Hepatocyte (in vitro differentiated cells): ENCODE data around the gene ZNF76. TPM values are rescaled to one million over a fixed set of nuclear protein-coding genes. Genes with fewer than 3 reads are reported as not detected.

Experiments used
- DNase-seq: peaks from one replicate; pipeline ENCODE4 v3.0.0-alpha.2; 2016; ENCODE audit warnings: low spot score
- H2AFZ ChIP-seq: fragments of 200-600 bp; sonication (generic); 2 replicates; pipeline ENCODE4 v1.6.0; 2016; ENCODE audit warnings: antibody characterized with exemption, mild to moderate bottlenecking
- H3K27ac ChIP-seq: fragments of 200-600 bp; sonication (generic); 2 replicates; pipeline ENCODE4 v1.5.1; 2016; ENCODE audit warnings: mild to moderate bottlenecking
- H3K27me3 ChIP-seq: fragments of 200-600 bp; sonication (generic); 2 replicates; pipeline ENCODE4 v1.6.1; 2016
- H3K36me3 ChIP-seq: fragments of 200-600 bp; sonication (generic); replicated peaks from 2 replicates; pipeline ENCODE4 v1.5.1; 2016; ENCODE audit warnings: low read depth; ENCODE audit not compliant: insufficient read depth
- H3K4me1 ChIP-seq: fragments of 200-600 bp; sonication (generic); 2 replicates; pipeline ENCODE4 v1.5.1; 2016; ENCODE audit warnings: mild to moderate bottlenecking, moderate library complexity; ENCODE audit not compliant: insufficient read depth
- H3K4me2 ChIP-seq: fragments of 200-600 bp; sonication (generic); 2 replicates; pipeline ENCODE4 v1.6.0; 2016
- H3K4me3 ChIP-seq: fragments of 200-600 bp; sonication (generic); 2 replicates; pipeline ENCODE4 v1.5.1; 2016; ENCODE audit warnings: mild to moderate bottlenecking
- H3K79me2 ChIP-seq: fragments of 200-600 bp; sonication (generic); 2 replicates; pipeline ENCODE4 v1.6.0; 2017; ENCODE audit warnings: mild to moderate bottlenecking
- H3K9me2 ChIP-seq: fragments of 200-600 bp; sonication (generic); replicated peaks from 2 replicates; pipeline ENCODE4 v1.6.0; 2017; ENCODE audit warnings: mild to moderate bottlenecking; ENCODE audit not compliant: insufficient read depth
- H3K9me3 ChIP-seq: fragments of 200-600 bp; sonication (generic); 2 replicates; pipeline ENCODE4 v1.5.1; 2016; ENCODE audit warnings: low read depth, mild to moderate bottlenecking
- H4K20me1 ChIP-seq: fragments of 200-600 bp; sonication (generic); 2 replicates; pipeline ENCODE4 v1.6.0; 2016; ENCODE audit warnings: mild to moderate bottlenecking; ENCODE audit not compliant: insufficient read depth, poor library complexity, severe bottlenecking
- EZH2 ChIP-seq: fragments of 200-600 bp; sonication (generic); IDR thresholded peaks from 2 replicates; pipeline ENCODE4 v1.6.1; 2016; ENCODE audit warnings: antibody characterized with exemption, mild to moderate bottlenecking, borderline replicate concordance
- EZH2phosphoT487 ChIP-seq: fragments of 200-600 bp; sonication (generic); IDR thresholded peaks from one replicate; pipeline ENCODE4 v1.6.1; 2018; ENCODE audit warnings: antibody characterized with exemption, mild to moderate bottlenecking, low read depth, moderate library complexity; ENCODE audit not compliant: unreplicated experiment, severe bottlenecking
- WGBS: methylation state at CpG from one replicate; pipeline ENCODE4 v1.1.6; 2016; ENCODE audit warnings: low lambda C conversion rate; ENCODE audit errors: missing lambda C conversion rate; 5-methylcytosine and 5-hydroxymethylcytosine counted together
- polyA plus RNA-seq: library from polyadenylated mRNA; unstranded; fragments of >200 nt; fragmentation: Nextera tagmentation; extraction: Ambion mirVana; gene quantifications from 2 replicates; pipeline ENCODE4 v1.2.1, GENCODE V29; 2016
- total RNA-seq: library from RNA; depleted of rRNA; stranded (reverse); fragments of >200 nt; gene quantifications from 2 replicates; pipeline ENCODE4 v1.2.3, GENCODE V29; 2014
- TF ChIP-seq, protein P1 (sequence below): fragments of 200-600 bp; sonication (generic); IDR thresholded peaks from 2 replicates; pipeline ENCODE4 v1.5.1; 2016; ENCODE audit warnings: antibody characterized with exemption, mild to moderate bottlenecking; ENCODE audit not compliant: poor library complexity

ZNF76 gene
- total and polyA plus RNA-seq, 2 experiments from 2014 or later = 17.0 to 28.0 TPM

DNA sequence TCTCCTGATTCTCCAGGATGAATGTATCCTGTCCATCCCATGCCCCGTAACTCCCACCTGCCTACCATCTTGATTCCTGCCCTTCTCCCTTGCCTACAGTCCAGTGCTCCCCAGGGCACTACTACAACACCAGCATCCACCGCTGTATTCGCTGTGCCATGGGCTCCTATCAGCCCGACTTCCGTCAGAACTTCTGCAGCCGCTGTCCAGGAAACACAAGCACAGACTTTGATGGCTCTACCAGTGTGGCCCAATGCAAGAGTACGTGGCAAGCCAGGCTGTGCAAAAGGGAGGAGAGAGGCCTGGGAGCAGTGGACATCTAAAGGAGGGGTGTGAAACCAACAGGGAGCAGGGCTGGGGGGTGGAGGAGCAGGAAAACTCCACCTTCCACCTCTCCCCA lies 15.0 kb upstream of the ZNF76 start:
- Histone ChIP-seq H3K4me1 (peaks cover under 1% of the 10 kb centered on the region), H3K9me3 (no peaks in the 10 kb centered on the region), H3K36me3 (no peaks in the 10 kb centered on the region), H3K27ac (no peak overlapping the region), H2AFZ (no peak overlapping the region), H3K4me3 (no peak overlapping the region), H3K79me2 (no peaks in the 10 kb centered on the region), H3K27me3 (no peaks in the 10 kb centered on the region), H4K20me1 (no peaks in the 10 kb centered on the region), H3K4me2 (no peak overlapping the region), H3K9me2 (no peaks in the 10 kb centered on the region)
- no peak for TF ChIP-seq EZH2
- TF ChIP-seq EZH2phosphoT487 = no peak
- TF ChIP-seq, protein P1, sequence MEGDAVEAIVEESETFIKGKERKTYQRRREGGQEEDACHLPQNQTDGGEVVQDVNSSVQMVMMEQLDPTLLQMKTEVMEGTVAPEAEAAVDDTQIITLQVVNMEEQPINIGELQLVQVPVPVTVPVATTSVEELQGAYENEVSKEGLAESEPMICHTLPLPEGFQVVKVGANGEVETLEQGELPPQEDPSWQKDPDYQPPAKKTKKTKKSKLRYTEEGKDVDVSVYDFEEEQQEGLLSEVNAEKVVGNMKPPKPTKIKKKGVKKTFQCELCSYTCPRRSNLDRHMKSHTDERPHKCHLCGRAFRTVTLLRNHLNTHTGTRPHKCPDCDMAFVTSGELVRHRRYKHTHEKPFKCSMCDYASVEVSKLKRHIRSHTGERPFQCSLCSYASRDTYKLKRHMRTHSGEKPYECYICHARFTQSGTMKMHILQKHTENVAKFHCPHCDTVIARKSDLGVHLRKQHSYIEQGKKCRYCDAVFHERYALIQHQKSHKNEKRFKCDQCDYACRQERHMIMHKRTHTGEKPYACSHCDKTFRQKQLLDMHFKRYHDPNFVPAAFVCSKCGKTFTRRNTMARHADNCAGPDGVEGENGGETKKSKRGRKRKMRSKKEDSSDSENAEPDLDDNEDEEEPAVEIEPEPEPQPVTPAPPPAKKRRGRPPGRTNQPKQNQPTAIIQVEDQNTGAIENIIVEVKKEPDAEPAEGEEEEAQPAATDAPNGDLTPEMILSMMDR = no peak
- 93% methylated on average over 7 of the region's 7 CpGs for WGBS
- DNase-seq = no peak

DNA sequence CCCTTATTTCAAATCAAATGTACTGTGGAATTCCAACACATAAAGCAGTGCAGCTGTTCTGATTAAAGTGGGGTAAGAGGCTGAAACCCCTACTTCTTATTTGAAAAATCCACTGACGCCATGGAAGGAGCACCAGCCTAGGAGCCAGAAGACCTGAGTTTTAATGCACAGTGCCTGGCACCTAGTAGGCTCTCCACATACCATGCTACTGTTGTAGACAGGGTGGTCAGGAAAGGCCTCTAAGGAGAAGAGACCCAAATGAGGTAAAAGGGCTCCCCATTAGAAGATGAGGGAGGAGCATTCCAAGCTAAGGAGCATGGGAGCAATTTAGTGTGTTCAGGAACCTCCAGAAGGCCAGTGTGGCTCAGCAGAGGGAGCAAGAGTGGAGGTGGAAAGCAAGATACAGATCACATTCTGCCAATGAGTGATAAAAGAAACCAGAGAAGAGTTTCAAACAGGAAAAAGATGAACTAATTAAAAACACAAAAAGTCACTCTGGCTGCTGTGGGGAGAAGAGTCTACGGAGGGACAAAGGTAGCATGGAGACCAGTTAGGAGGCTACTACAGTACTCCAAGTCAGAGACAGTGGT lies 11.8 kb upstream of the ZNF76 start:
- DNase-seq = no peak
- no peak overlapping the region for H2AFZ ChIP-seq
- H3K4me2 ChIP-seq = no peak overlapping the region
- no peak overlapping the region for H3K27ac ChIP-seq
- no peak overlapping the region for H3K4me3 ChIP-seq
- 86% methylated on average over 2 of the region's 2 CpGs for WGBS
- H3K9me3 ChIP-seq = no peaks in the 10 kb centered on the region
- peaks cover 6% of the 10 kb centered on the region for H3K79me2 ChIP-seq
- TF ChIP-seq EZH2 (no peak), EZH2phosphoT487 (no peak)
- TF ChIP-seq, protein P1 = no peak
- no peaks in the 10 kb centered on the region for H3K36me3 ChIP-seq
- H4K20me1 ChIP-seq = no peaks in the 10 kb centered on the region
- H3K9me2 ChIP-seq = no peaks in the 10 kb centered on the region
- no peaks in the 10 kb centered on the region for H3K4me1 ChIP-seq
- H3K27me3 ChIP-seq = no peaks in the 10 kb centered on the region

- Histone ChIP-seq H4K20me1 (no peaks in the 10 kb centered on the region), H3K9me3 (no peaks in the 10 kb centered on the region), H2AFZ (no peak overlapping the region), H3K36me3 (no peaks in the 10 kb centered on the region), H3K27me3 (no peaks in the 10 kb centered on the region), H3K4me1 (no peaks in the 10 kb centered on the region), H3K27ac (no peak overlapping the region), H3K9me2 (no peaks in the 10 kb centered on the region), H3K4me3 (no peak overlapping the region), H3K4me2 (no peak overlapping the region), H3K79me2 (peaks cover 7% of the 10 kb centered on the region)
- TF ChIP-seq, protein P1 = no peak
- no peak for TF ChIP-seq EZH2phosphoT487
- no peak for TF ChIP-seq EZH2
- WGBS = 76% methylated on average over 3 of the region's 3 CpGs
- DNase-seq = no peak
These were observed 11.2 kb upstream of the ZNF76 start for GRCh38 chr6:35248300-35248699.
